Measurements from ENCODE around the gene KIF26B. TPM values are rescaled to one million over a fixed set of nuclear protein-coding genes. Genes with fewer than 3 reads are reported as not detected.

Gene KIF26B
- total RNA-seq, 1 experiment from 2014 or later: 0.04 TPM

GRCh38 chr1:245225322-245226202 is 70.8 kb downstream of the KIF26B start:
- no peaks in the 10 kb centered on the region for H3K4me1 ChIP-seq (ENCODE audit: insufficient read depth, low read length)
- H3F3A ChIP-seq (ENCODE audit: low read length, unreplicated experiment): no peaks in the 10 kb centered on the region
- H3K9ac ChIP-seq (ENCODE audit: low read length): no peak overlapping the region
- no peaks in the 10 kb centered on the region for H3K9me2 ChIP-seq (replicated peaks; ENCODE audit: low read length)
- H3K4me2 ChIP-seq (ENCODE audit: low read length): no peak overlapping the region
- H4K20me1 ChIP-seq (ENCODE audit: low read length): no peaks in the 10 kb centered on the region
- H3K27ac ChIP-seq (ENCODE audit: low read length): no peak overlapping the region
- H3K79me2 ChIP-seq (ENCODE audit: low read length): no peaks in the 10 kb centered on the region
- intact Hi-C loops (cut with micrococcal nuclease): no loop called here
- no peak overlapping the region for H3K4me3 ChIP-seq (ENCODE audit: low read length)
- no peak overlapping the region for H2AFZ ChIP-seq (ENCODE audit: low read length)
- H3K9me3 ChIP-seq (ENCODE audit: low read length): no peaks in the 10 kb centered on the region
- DNase-seq: no peak
- POLR2A ChIA-PET (ENCODE audit: unreplicated experiment): no interaction called here
- no peak for TF ChIP-seq EZH2 (IDR thresholded peaks at IDR 0.05; ENCODE audit: low read length, unreplicated experiment)
- TF ChIP-seq CTCF (conservative IDR thresholded peaks at IDR 0.05; ENCODE audit: low read depth, low read length): no peak
- TF ChIP-seq EZH2phosphoT487 (IDR thresholded peaks at IDR 0.05; ENCODE audit: borderline replicate concordance, low read length): no peak
- H3K36me3 ChIP-seq (ENCODE audit: low read depth, low read length): no peaks in the 10 kb centered on the region
- ATAC-seq: no peak
- CTCF ChIA-PET: no interaction called here
- no TSS peak for BruUV-seq (replicated peaks)
- peaks cover 84% of the 10 kb centered on the region for H3K27me3 ChIP-seq (ENCODE audit: low read length)

GRCh38 chr1:245226203-245226499 is 71.4 kb downstream of the KIF26B start:
- no TSS peak for BruUV-seq (replicated peaks)
- TF ChIP-seq EZH2 (IDR thresholded peaks at IDR 0.05; ENCODE audit: low read length, unreplicated experiment) (no peak), EZH2phosphoT487 (IDR thresholded peaks at IDR 0.05; ENCODE audit: borderline replicate concordance, low read length) (no peak), CTCF (conservative IDR thresholded peaks at IDR 0.05; ENCODE audit: low read depth, low read length) (no peak)
- H2AFZ ChIP-seq (ENCODE audit: low read length): no peak overlapping the region
- no peak overlapping the region for H3K4me3 ChIP-seq (ENCODE audit: low read length)
- intact Hi-C loops (cut with micrococcal nuclease): no loop called here
- H3K27ac ChIP-seq (ENCODE audit: low read length): no peak overlapping the region
- DNase-seq (no peak), ATAC-seq (no peak)
- POLR2A ChIA-PET (ENCODE audit: unreplicated experiment): no interaction called here
- H3K4me2 ChIP-seq (ENCODE audit: low read length): no peak overlapping the region
- H3K4me1 ChIP-seq (ENCODE audit: insufficient read depth, low read length): no peaks in the 10 kb centered on the region
- CTCF ChIA-PET: no interaction called here
- H3F3A ChIP-seq (ENCODE audit: low read length, unreplicated experiment): no peaks in the 10 kb centered on the region
- no peaks in the 10 kb centered on the region for H3K9me3 ChIP-seq (ENCODE audit: low read length)
- no peaks in the 10 kb centered on the region for H3K9me2 ChIP-seq (replicated peaks; ENCODE audit: low read length)
- H3K27me3 ChIP-seq (ENCODE audit: low read length): peaks cover 83% of the 10 kb centered on the region
- H4K20me1 ChIP-seq (ENCODE audit: low read length): no peaks in the 10 kb centered on the region
- no peaks in the 10 kb centered on the region for H3K36me3 ChIP-seq (ENCODE audit: low read depth, low read length)
- H3K79me2 ChIP-seq (ENCODE audit: low read length): no peaks in the 10 kb centered on the region
- no peak overlapping the region for H3K9ac ChIP-seq (ENCODE audit: low read length)

- no peak overlapping the region for H3K9ac ChIP-seq (ENCODE audit: low read length)
- H3K4me3 ChIP-seq (ENCODE audit: low read length): no peak overlapping the region
- H3K36me3 ChIP-seq (ENCODE audit: low read depth, low read length): no peaks in the 10 kb centered on the region
- ChIA-PET CTCF (no interaction called here), POLR2A (ENCODE audit: unreplicated experiment) (no interaction called here)
- intact Hi-C loops (cut with micrococcal nuclease): no loop called here
- H2AFZ ChIP-seq (ENCODE audit: low read length): no peak overlapping the region
- ATAC-seq (no peak), DNase-seq (no peak)
- no TSS peak for BruUV-seq (replicated peaks)
- H4K20me1 ChIP-seq (ENCODE audit: low read length): no peaks in the 10 kb centered on the region
- H3K27ac ChIP-seq (ENCODE audit: low read length): no peak overlapping the region
- no peaks in the 10 kb centered on the region for H3F3A ChIP-seq (ENCODE audit: low read length, unreplicated experiment)
- H3K9me2 ChIP-seq (replicated peaks; ENCODE audit: low read length): no peaks in the 10 kb centered on the region
- peaks cover 83% of the 10 kb centered on the region for H3K27me3 ChIP-seq (ENCODE audit: low read length)
- TF ChIP-seq CTCF (conservative IDR thresholded peaks at IDR 0.05; ENCODE audit: low read depth, low read length): peak; percentile 34; the same call in 1 of the 2 replicates
- TF ChIP-seq EZH2 (IDR thresholded peaks at IDR 0.05; ENCODE audit: low read length, unreplicated experiment): no peak
- no peaks in the 10 kb centered on the region for H3K79me2 ChIP-seq (ENCODE audit: low read length)
- no peaks in the 10 kb centered on the region for H3K4me1 ChIP-seq (ENCODE audit: insufficient read depth, low read length)
- no peak overlapping the region for H3K4me2 ChIP-seq (ENCODE audit: low read length)
- no peaks in the 10 kb centered on the region for H3K9me3 ChIP-seq (ENCODE audit: low read length)
These were observed 74.3 kb downstream of the KIF26B start for GRCh38 chr1:245229051-245229450.
